ENCODE data around the gene ATP6V1D. TPM values are rescaled to one million over a fixed set of nuclear protein-coding genes. Genes with fewer than 3 reads are reported as not detected.

ATP6V1D gene
- total and polyA plus RNA-seq, 2 experiments from 2014 or later: 128 to 191 TPM

- DNase-seq: no peak
- Histone ChIP-seq H3K79me2 (ENCODE audit: insufficient read depth) (no peaks in the 10 kb centered on the region), H3K4me2 (ENCODE audit: unreplicated experiment) (no peak overlapping the region), H3K9me3 (ENCODE audit: low read depth) (no peaks in the 10 kb centered on the region), H3K9ac (no peak overlapping the region), H2AFZ (no peak overlapping the region), H3F3A (ENCODE audit: insufficient read depth) (no peaks in the 10 kb centered on the region), H3K9me2 (ENCODE audit: insufficient read depth) (no peaks in the 10 kb centered on the region), H3K27me3 (replicated peaks; ENCODE audit: insufficient read depth) (no peaks in the 10 kb centered on the region), H3K36me3 (ENCODE audit: low read depth) (no peaks in the 10 kb centered on the region), H4K20me1 (ENCODE audit: insufficient read depth) (no peaks in the 10 kb centered on the region), H3K4me1 (ENCODE audit: insufficient read depth) (peaks cover 15% of the 10 kb centered on the region), H3K4me3 (no peak overlapping the region), H3K27ac (no peak overlapping the region)
- TF ChIP-seq EZH2 (IDR thresholded peaks at IDR 0.05; ENCODE audit: insufficient read depth, poor library complexity, severe bottlenecking) (no peak), EZH2phosphoT487 (IDR thresholded peaks at IDR 0.05; ENCODE audit: insufficient read depth, low read depth) (no peak)
- in situ Hi-C loops (cut with MboI): no loop called here
- 93 to 96% methylated on average over 9 of the region's 9 CpGs for WGBS, 2 experiments (ENCODE audit: low coverage in 1 of 2, low lambda C conversion rate in 2 of 2, missing lambda C conversion rate in 2 of 2)
These were observed 37.9 kb upstream of the ATP6V1D start for GRCh38 chr14:67397536-67397935.

- Histone ChIP-seq H4K20me1 (ENCODE audit: insufficient read depth) (no peaks in the 10 kb centered on the region), H3F3A (ENCODE audit: insufficient read depth) (no peaks in the 10 kb centered on the region), H3K36me3 (ENCODE audit: low read depth) (no peaks in the 10 kb centered on the region), H3K9ac (no peak overlapping the region), H3K9me3 (ENCODE audit: low read depth) (no peaks in the 10 kb centered on the region), H3K4me3 (no peak overlapping the region), H2AFZ (no peak overlapping the region), H3K4me2 (ENCODE audit: unreplicated experiment) (no peak overlapping the region), H3K27me3 (replicated peaks; ENCODE audit: insufficient read depth) (no peaks in the 10 kb centered on the region), H3K4me1 (ENCODE audit: insufficient read depth) (peaks cover 15% of the 10 kb centered on the region), H3K79me2 (ENCODE audit: insufficient read depth) (no peaks in the 10 kb centered on the region), H3K9me2 (ENCODE audit: insufficient read depth) (no peaks in the 10 kb centered on the region), H3K27ac (no peak overlapping the region)
- WGBS, 2 experiments (ENCODE audit: low coverage in 1 of 2, low lambda C conversion rate in 2 of 2, missing lambda C conversion rate in 2 of 2): 52 to 86% methylated on average over 2 of the region's 2 CpGs
- in situ Hi-C loops (cut with MboI): no loop called here
- TF ChIP-seq EZH2phosphoT487 (IDR thresholded peaks at IDR 0.05; ENCODE audit: insufficient read depth, low read depth) (no peak), EZH2 (IDR thresholded peaks at IDR 0.05; ENCODE audit: insufficient read depth, poor library complexity, severe bottlenecking) (no peak)
- peak; percentile 25 for DNase-seq
These were observed 36.9 kb upstream of the ATP6V1D start for GRCh38 chr14:67396381-67396970.

- TF ChIP-seq EZH2 (IDR thresholded peaks at IDR 0.05; ENCODE audit: insufficient read depth, poor library complexity, severe bottlenecking) (no peak), EZH2phosphoT487 (IDR thresholded peaks at IDR 0.05; ENCODE audit: insufficient read depth, low read depth) (no peak)
- Histone ChIP-seq H3F3A (ENCODE audit: insufficient read depth) (no peaks in the 10 kb centered on the region), H3K27ac (no peak overlapping the region), H2AFZ (no peak overlapping the region), H3K9ac (no peak overlapping the region), H3K9me2 (ENCODE audit: insufficient read depth) (no peaks in the 10 kb centered on the region), H3K4me1 (ENCODE audit: insufficient read depth) (peaks cover 15% of the 10 kb centered on the region), H3K4me2 (ENCODE audit: unreplicated experiment) (no peak overlapping the region), H3K9me3 (ENCODE audit: low read depth) (no peaks in the 10 kb centered on the region), H3K36me3 (ENCODE audit: low read depth) (no peaks in the 10 kb centered on the region), H4K20me1 (ENCODE audit: insufficient read depth) (no peaks in the 10 kb centered on the region), H3K79me2 (ENCODE audit: insufficient read depth) (no peaks in the 10 kb centered on the region), H3K4me3 (no peak overlapping the region), H3K27me3 (replicated peaks; ENCODE audit: insufficient read depth) (no peaks in the 10 kb centered on the region)
- WGBS, 2 experiments (ENCODE audit: low coverage in 1 of 2, low lambda C conversion rate in 2 of 2, missing lambda C conversion rate in 2 of 2): 49 to 55% methylated on average over 5 of the region's 5 CpGs
- in situ Hi-C loops (cut with MboI): no loop called here
- DNase-seq: peak; percentile 46
These were observed 36.2 kb upstream of the ATP6V1D start for GRCh38 chr14:67395876-67396189.

GRCh38 chr14:67395086-67395875 lies 35.7 kb upstream of the ATP6V1D start:
- Histone ChIP-seq H3K27me3 (replicated peaks; ENCODE audit: insufficient read depth) (no peaks in the 10 kb centered on the region), H2AFZ (no peak overlapping the region), H3K9ac (no peak overlapping the region), H3F3A (ENCODE audit: insufficient read depth) (no peaks in the 10 kb centered on the region), H3K4me1 (ENCODE audit: insufficient read depth) (peaks cover 15% of the 10 kb centered on the region), H3K4me2 (ENCODE audit: unreplicated experiment) (no peak overlapping the region), H3K9me3 (ENCODE audit: low read depth) (no peaks in the 10 kb centered on the region), H4K20me1 (ENCODE audit: insufficient read depth) (no peaks in the 10 kb centered on the region), H3K79me2 (ENCODE audit: insufficient read depth) (no peaks in the 10 kb centered on the region), H3K27ac (no peak overlapping the region), H3K4me3 (no peak overlapping the region), H3K36me3 (ENCODE audit: low read depth) (no peaks in the 10 kb centered on the region), H3K9me2 (ENCODE audit: insufficient read depth) (no peaks in the 10 kb centered on the region)
- no peak for TF ChIP-seq EZH2 (IDR thresholded peaks at IDR 0.05; ENCODE audit: insufficient read depth, poor library complexity, severe bottlenecking)
- TF ChIP-seq EZH2phosphoT487 (IDR thresholded peaks at IDR 0.05; ENCODE audit: insufficient read depth, low read depth): no peak
- DNase-seq: no peak
- 84 to 85% methylated on average over 16 of the region's 16 CpGs for WGBS, 2 experiments (ENCODE audit: low coverage in 1 of 2, low lambda C conversion rate in 2 of 2, missing lambda C conversion rate in 2 of 2)
- in situ Hi-C loops (cut with MboI): no loop called here

All from GM23248 (cell line).